SK-N-SH treated with all-trans-retinoic acid at 6 μM for 48 hours (cell line): ENCODE data around the gene KEAP1.

Source experiments
- ATAC-seq: fragments of 200-7000 bp; cut with Tn5 transposase; 3 replicates; pipeline ENCODE4 v1.9.1; 2020; ENCODE audit warnings: mild to moderate bottlenecking, moderate library complexity
- BACH2 ChIP-seq: fragments of 250-450 bp; sonication (Bioruptor Pico); IDR thresholded peaks from 2 replicates; pipeline ENCODE4 v1.9.0; 2021; ENCODE audit warnings: mild to moderate bottlenecking, borderline replicate concordance
- CREB5 ChIP-seq: fragments of 250-450 bp; sonication (Bioruptor Pico); IDR thresholded peaks from 2 replicates; pipeline ENCODE4 v1.5.1; 2020; ENCODE audit warnings: low read depth, mild to moderate bottlenecking, moderate library complexity
- CSDC2 ChIP-seq: fragments of 250-450 bp; sonication (Bioruptor Pico); IDR thresholded peaks from 2 replicates; pipeline ENCODE4 v1.5.0; 2020; ENCODE audit warnings: mild to moderate bottlenecking, moderate library complexity
- CSRNP3 ChIP-seq: fragments of 250-450 bp; sonication (Bioruptor Pico); IDR thresholded peaks from 2 replicates; pipeline ENCODE4 v1.5.1; 2021; ENCODE audit warnings: mild to moderate bottlenecking, moderate library complexity
- ESRRG ChIP-seq: fragments of 250-450 bp; sonication (Bioruptor Pico); IDR thresholded peaks from 2 replicates; pipeline ENCODE4 v1.6.1; 2021; ENCODE audit warnings: mild to moderate bottlenecking
- GLIS3 ChIP-seq: fragments of 250-450 bp; sonication (Bioruptor Pico); IDR thresholded peaks from 2 replicates; pipeline ENCODE4 v1.5.0; 2020; ENCODE audit warnings: mild to moderate bottlenecking, moderate library complexity
- ISL1 ChIP-seq: fragments of 250-450 bp; sonication (Bioruptor Pico); IDR thresholded peaks from 2 replicates; pipeline ENCODE4 v2.1.2; 2022; ENCODE audit warnings: mild to moderate bottlenecking, moderate library complexity
- OSR1 ChIP-seq: fragments of 250-450 bp; sonication (Bioruptor Pico); IDR thresholded peaks from 2 replicates; pipeline ENCODE4 v1.8.0; 2022; ENCODE audit warnings: moderate library complexity, mild to moderate bottlenecking, inconsistent platforms
- PATZ1 ChIP-seq: fragments of 250-450 bp; sonication (Bioruptor Pico); IDR thresholded peaks from 2 replicates; pipeline ENCODE4 v1.8.0; 2020; ENCODE audit warnings: mild to moderate bottlenecking, moderate library complexity, borderline replicate concordance
- POU6F1 ChIP-seq: fragments of 250-450 bp; sonication (Bioruptor Pico); IDR thresholded peaks from 2 replicates; pipeline ENCODE4 v1.8.0; 2021; ENCODE audit warnings: low read depth, mild to moderate bottlenecking, moderate library complexity, borderline replicate concordance
- PPARA ChIP-seq: fragments of 250-450 bp; sonication (Bioruptor Pico); IDR thresholded peaks from 2 replicates; pipeline ENCODE4 v1.5.0; 2020; ENCODE audit warnings: mild to moderate bottlenecking, borderline replicate concordance
- RARB ChIP-seq: fragments of 250-450 bp; sonication (Bioruptor Pico); IDR thresholded peaks from 2 replicates; pipeline ENCODE4 v1.8.0; 2021; ENCODE audit warnings: mild to moderate bottlenecking, moderate library complexity
- SNAI2 ChIP-seq: fragments of 250-450 bp; sonication (Bioruptor Pico); IDR thresholded peaks from 2 replicates; pipeline ENCODE4 v1.5.0; 2020; ENCODE audit warnings: mild to moderate bottlenecking, moderate library complexity
- TCF4 ChIP-seq: fragments of 250-450 bp; sonication (Bioruptor Pico); IDR thresholded peaks from 2 replicates; pipeline ENCODE4 v1.8.0; 2021; ENCODE audit warnings: mild to moderate bottlenecking, moderate library complexity, borderline replicate concordance
- TOX ChIP-seq: fragments of 250-450 bp; sonication (Bioruptor Pico); IDR thresholded peaks from 2 replicates; pipeline ENCODE4 v1.8.0; 2021; ENCODE audit warnings: mild to moderate bottlenecking, moderate library complexity, borderline replicate concordance
- TSHZ2 ChIP-seq: fragments of 250-450 bp; sonication (Bioruptor Pico); IDR thresholded peaks from 2 replicates; pipeline ENCODE4 v1.5.0; 2020; ENCODE audit warnings: mild to moderate bottlenecking, moderate library complexity
- ZC3H10 ChIP-seq: fragments of 250-450 bp; sonication (Bioruptor Pico); IDR thresholded peaks from 2 replicates; pipeline ENCODE4 v1.5.1; 2021; ENCODE audit warnings: mild to moderate bottlenecking, moderate library complexity
- ZFP3 ChIP-seq: fragments of 250-450 bp; sonication (Bioruptor Pico); IDR thresholded peaks from 2 replicates; pipeline ENCODE4 v1.5.0; 2020; ENCODE audit warnings: mild to moderate bottlenecking, moderate library complexity
- ZFP30 ChIP-seq: fragments of 450-650 bp; formaldehyde crosslinking; IDR thresholded peaks from 2 replicates; pipeline ENCODE4 v1.5.0; 2022; ENCODE audit warnings: mild to moderate bottlenecking, moderate library complexity
- ZNF565 ChIP-seq: fragments of 450-650 bp; formaldehyde crosslinking; conservative IDR thresholded peaks from 2 replicates; pipeline ENCODE4 v1.5.0; 2020; ENCODE audit warnings: low read depth, mild to moderate bottlenecking, moderate library complexity
- ZNF70 ChIP-seq: fragments of 450-650 bp; formaldehyde crosslinking; IDR thresholded peaks from 2 replicates; pipeline ENCODE4 v1.5.0; 2020; ENCODE audit warnings: mild to moderate bottlenecking, moderate library complexity
- ZNF8 ChIP-seq: fragments of 450-650 bp; formaldehyde crosslinking; IDR thresholded peaks from 2 replicates; pipeline ENCODE4 v1.5.0; 2020; ENCODE audit warnings: mild to moderate bottlenecking, moderate library complexity

KEAP1 gene

GRCh38 chr19:10454267-10454666 is 48.9 kb downstream of the KEAP1 start:
- peak; percentile 59 for ATAC-seq
- no peak for TF ChIP-seq BACH2 (CRISPR knock-in tag)
- no peak for TF ChIP-seq TCF4 (CRISPR knock-in tag)
- no peak for TF ChIP-seq PPARA (CRISPR knock-in tag)
- no peak for TF ChIP-seq POU6F1
- TF ChIP-seq ZFP30 (CRISPR knock-in tag) = no peak
- no peak for TF ChIP-seq CSRNP3
- no peak for TF ChIP-seq TOX (CRISPR knock-in tag)

GRCh38 chr19:10453852-10454251 is 49.3 kb downstream of the KEAP1 start:
- TF ChIP-seq SNAI2 (CRISPR knock-in tag) = no peak
- TF ChIP-seq PPARA (CRISPR knock-in tag) = no peak
- no peak for TF ChIP-seq ZFP30 (CRISPR knock-in tag)
- TF ChIP-seq ZNF8 (CRISPR knock-in tag) = no peak
- TF ChIP-seq OSR1 (CRISPR knock-in tag) = no peak
- no peak for TF ChIP-seq CREB5 (CRISPR knock-in tag)
- no peak for TF ChIP-seq ZFP3 (CRISPR knock-in tag)
- ATAC-seq = no peak

GRCh38 chr19:10452726-10453618 is 50.2 kb downstream of the KEAP1 start:
- ATAC-seq = no peak
- TF ChIP-seq RARB = no peak
- TF ChIP-seq TOX (CRISPR knock-in tag) = no peak
- no peak for TF ChIP-seq ZFP30 (CRISPR knock-in tag)
- no peak for TF ChIP-seq TSHZ2 (CRISPR knock-in tag)
- no peak for TF ChIP-seq ISL1 (CRISPR knock-in tag)
- no peak for TF ChIP-seq ZFP3 (CRISPR knock-in tag)
- TF ChIP-seq ESRRG = no peak
- no peak for TF ChIP-seq GLIS3
- no peak for TF ChIP-seq ZC3H10
- no peak for TF ChIP-seq TCF4 (CRISPR knock-in tag)
- no peak for TF ChIP-seq CREB5 (CRISPR knock-in tag)
- no peak for TF ChIP-seq ZNF8 (CRISPR knock-in tag)
- no peak for TF ChIP-seq ZNF565 (CRISPR knock-in tag)
- no peak for TF ChIP-seq CSRNP3
- TF ChIP-seq OSR1 (CRISPR knock-in tag) = no peak
- TF ChIP-seq PATZ1 (CRISPR knock-in tag) = no peak
- TF ChIP-seq ZNF70 = no peak
- no peak for TF ChIP-seq CSDC2 (CRISPR knock-in tag)
- no peak for TF ChIP-seq PPARA (CRISPR knock-in tag)
- no peak for TF ChIP-seq SNAI2 (CRISPR knock-in tag)
- TF ChIP-seq, all 23 proteins: peak for 0
